Activated effector memory CD4-positive, alpha-beta T cell treated with Interleukin-2 at 50 U/mL for 16 hours (primary cell): Measurements from ENCODE around the gene PRR3.

ENCODE experiments used
- DNase-seq: peaks from one replicate; pipeline ENCODE4 v3.0.0-alpha.2; 2020

PRR3 gene

DNA sequence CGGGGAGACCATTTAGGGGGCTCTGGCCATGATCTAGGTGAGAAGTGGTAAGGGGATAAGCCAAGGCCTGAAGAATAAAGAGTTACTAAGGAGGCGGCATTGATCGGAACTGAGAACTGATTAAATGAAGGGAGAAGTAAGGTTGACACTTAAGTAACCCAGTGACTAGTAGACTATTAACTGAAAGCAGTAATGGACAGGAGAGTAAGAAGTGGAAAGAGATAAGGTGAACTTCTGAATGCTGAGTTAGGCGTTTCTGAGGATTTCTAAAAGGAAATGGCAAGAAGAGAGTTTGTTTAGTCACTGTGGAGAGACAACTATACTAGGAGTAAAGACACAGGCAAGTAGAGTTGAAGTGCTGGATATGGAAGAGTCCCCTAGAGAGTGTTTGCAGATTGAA is 16.0 kb downstream of the PRR3 start:
- no peak for DNase-seq

DNA sequence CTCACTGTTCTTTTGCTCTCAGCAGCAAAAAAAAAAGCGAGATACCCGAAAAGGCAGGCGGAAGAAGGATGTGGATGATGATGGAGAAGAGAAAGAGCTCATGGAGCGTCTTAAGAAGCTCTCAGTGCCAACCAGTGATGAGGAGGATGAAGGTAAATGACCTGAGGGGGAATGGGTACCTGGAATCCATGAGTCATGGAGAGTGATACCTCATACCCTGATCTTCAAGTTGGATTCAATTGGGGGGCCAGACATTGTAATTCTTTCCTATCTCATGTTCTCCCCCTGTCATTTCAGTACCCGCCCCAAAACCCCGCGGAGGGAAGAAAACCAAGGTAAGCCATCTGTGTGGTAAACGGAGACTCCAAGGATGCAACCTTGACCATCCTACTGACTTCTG is 21.0 kb downstream of the PRR3 start:
- DNase-seq: no peak

DNA sequence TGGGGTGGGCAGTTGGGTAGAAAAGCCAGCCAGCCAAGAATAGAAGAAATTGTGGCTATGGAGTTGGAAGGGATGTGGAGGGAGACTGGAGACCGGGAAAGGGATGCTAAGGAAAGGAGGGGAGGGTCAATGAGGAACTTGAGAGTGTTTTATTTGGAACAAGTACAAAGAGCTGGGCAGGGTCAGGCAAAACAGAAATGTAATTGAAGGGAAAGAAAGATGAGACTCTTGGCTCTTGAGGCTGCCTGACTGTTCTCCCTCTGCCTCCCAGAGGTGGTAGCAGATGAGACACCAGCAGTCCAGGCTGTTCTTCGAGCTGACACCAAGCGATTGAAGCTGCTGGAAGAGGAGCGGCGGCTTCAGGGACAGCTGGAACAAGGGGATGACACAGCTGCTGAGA is 26.8 kb downstream of the PRR3 start:
- DNase-seq: no peak

DNA sequence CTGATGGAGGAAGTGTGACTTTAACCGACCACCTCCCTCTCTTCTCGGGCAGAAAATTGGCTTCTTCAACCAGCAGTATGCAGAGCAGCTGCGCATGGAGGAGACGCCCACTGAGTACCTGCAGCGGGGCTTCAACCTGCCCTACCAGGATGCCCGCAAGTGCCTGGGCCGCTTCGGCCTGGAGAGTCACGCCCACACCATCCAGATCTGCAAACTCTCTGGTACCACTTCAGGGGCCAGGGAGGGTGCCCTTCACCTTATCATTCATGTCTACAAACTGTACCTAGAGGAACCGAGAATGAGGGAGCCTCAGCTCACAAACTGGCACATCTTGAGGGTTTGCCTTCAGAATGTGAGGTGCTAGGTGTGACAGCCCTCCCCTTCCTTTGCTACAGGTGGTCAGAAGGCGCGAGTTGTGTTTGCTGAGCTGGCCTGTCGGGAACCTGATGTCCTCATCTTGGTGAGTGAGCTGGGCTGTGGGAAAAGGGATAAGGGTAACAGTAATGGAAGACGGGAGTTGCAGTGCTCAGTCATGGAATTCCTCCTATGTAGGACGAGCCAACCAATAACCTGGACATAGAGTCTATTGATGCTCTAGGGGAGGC is 32.8 kb downstream of the PRR3 start:
- DNase-seq: no peak

DNA sequence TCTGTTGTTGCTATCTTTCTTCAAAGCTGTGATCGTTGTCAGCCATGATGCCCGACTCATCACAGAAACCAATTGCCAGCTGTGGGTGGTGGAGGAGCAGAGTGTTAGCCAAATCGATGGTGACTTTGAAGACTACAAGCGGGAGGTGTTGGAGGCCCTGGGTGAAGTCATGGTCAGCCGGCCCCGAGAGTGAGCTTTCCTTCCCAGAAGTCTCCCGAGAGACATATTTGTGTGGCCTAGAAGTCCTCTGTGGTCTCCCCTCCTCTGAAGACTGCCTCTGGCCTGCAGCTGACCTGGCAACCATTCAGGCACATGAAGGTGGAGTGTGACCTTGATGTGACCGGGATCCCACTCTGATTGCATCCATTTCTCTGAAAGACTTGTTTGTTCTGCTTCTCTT is 33.4 kb downstream of the PRR3 start:
- no peak for DNase-seq

DNA sequence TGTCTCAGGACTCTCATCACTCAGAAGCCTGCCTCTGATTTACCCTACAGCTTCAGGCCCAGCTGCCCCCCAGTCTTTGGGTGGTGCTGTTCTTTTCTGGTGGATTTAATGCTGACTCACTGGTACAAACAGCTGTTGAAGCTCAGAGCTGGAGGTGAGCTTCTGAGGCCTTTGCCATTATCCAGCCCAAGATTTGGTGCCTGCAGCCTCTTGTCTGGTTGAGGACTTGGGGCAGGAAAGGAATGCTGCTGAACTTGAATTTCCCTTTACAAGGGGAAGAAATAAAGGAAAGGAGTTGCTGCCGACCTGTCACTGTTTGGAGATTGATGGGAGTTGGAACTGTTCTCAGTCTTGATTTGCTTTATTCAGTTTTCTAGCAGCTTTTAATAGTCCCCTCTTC is 33.9 kb downstream of the PRR3 start:
- no peak for DNase-seq

DNA sequence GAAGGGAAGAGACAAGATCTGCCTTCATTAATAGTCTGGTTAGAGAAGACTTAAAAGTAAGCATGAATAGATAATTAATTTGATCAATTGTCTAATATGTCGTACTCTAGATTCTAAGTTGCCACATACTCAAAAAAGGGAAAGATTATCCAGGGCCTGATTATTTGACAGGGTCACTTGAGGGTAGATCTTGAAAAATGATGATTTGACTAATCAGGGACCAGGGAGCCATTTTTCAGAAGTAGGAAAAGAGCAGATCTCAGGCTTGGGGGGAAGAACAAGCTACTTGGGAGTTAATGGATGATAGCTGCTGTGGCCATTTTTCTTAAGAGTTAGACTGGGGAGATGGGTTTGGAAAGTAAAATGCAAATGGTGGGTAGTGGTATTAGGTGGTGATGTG is 35.2 kb downstream of the PRR3 start:
- no peak for DNase-seq

DNA sequence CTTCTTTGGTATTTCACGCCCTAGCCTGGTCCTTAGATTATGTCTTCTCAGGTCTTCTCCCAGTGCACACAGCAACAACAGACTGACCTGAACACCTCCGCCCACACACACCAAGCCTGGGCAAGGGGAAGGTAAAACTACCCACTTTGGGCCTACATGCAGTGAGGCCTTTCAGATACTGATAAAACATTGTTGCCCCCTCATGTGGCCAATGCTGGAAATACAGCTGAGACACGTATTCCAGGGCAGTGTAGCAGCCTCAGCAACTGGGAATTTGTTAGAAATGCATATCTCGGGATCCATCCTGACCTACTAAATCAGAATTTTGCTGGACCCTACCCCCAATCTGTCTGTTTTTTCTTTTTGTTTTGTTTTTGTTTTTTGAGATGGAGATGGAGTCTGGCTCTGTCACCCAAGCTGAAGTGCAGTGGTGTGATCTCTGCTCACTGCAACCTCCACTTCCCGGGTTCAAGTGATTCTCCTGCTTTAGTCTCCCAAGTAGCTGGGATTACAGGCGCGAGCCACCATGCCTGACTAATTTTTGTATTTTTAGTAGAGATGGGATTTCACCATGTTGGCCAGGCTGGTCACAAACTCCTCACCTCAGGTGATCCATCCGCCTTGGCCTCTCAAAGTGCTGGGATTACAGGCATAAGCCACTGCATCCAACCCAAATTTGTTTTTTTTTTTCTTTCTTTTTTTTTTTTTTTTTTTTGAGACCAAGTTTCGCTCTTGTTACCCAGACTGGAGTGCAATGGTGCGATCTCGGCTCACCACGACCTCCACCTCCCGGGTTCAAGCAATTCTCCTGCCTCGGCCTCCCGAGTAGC is 40.4 kb downstream of the PRR3 start:
- peak; percentile 58 for DNase-seq

DNA sequence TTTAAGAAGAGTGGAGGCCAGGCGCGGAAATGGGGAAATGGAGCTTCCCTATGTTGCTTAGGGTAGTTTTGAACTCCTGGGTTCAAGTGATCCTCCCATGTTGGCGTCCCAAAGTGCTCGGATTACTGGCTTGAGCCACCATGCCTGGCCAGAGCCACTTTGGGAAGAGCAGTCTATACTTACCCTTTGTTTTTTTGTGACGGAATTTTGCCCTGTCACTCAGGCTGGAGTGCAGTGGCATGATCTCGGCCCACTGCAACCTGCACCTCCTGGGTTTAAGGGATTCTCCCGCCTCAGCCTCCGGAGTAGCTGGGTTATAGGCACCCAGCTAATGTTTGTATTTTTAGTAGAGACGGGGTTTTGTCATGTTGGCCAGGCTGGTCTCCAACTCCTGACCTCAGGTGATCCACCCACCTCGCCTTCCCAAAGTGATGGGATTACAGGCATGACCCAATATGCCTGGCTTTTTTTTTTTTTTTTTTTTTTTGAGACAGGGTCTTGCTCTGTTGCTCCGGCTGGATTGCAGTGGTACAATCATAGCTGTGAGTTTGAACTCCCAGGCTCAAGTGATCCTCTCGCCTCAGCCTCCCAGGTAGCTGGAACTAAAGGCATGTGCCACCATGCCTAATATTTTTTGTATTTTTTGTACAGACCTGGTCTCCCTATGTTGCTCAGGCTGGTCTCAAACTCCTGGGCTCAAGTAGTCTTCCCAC is 42.0 kb downstream of the PRR3 start:
- no peak for DNase-seq

DNA sequence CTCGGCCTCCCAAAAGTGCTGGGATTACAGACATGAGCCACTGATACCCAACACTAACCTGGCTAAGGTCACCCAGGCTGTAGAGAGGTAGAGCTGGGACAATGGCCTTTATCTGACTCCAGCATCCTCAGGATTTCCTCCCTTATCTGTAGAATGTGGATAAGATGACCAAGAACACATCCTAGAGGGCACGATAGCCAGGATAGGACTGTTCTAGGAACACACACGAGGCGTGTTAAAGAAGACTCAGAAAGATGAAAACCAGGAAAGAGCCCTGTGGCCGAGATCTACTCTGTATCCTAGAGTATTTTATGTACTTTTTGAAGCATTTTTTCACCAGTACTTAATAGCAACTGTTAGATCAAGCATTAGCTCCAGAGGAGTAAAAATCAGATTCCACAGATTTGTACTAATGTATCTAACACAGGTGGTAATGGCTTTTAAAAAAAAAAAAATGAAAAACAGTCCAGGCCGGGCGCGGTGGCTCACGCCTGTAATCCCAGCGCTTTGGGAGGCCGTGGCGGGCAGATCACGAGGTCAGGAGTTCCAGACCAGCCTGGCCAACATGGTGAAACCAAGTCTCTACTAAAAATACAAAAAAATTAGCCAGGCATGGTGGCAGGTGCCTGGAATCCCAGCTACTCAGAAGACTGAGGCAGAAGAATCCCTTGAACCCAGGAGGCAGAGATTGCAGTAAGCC is 42.7 kb downstream of the PRR3 start:
- DNase-seq: no peak

DNA sequence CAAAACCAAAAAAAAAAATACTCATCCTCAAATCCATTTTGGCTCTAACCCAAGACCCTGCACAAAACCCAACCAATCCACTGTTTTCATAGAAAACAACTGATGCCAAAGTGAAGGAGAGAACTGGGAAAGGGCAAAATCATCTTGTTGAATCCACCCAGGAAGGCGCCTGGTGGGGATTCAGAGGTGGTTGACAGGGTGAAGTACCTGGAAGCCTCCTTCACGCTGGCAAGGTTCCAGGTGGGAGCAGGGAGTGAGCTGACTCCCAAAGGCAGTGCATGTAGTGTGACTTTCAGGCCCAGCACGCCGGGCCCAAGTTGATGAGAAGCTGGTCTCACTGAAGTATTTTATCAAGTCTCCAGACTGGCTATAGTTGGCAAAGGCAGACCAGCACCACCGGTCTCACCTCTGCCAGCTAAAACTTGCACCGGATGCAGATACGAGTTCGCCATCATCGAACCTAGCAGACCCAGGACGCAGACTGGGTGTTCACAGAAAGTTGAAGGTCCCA is 43.4 kb downstream of the PRR3 start:
- no peak for DNase-seq

DNA sequence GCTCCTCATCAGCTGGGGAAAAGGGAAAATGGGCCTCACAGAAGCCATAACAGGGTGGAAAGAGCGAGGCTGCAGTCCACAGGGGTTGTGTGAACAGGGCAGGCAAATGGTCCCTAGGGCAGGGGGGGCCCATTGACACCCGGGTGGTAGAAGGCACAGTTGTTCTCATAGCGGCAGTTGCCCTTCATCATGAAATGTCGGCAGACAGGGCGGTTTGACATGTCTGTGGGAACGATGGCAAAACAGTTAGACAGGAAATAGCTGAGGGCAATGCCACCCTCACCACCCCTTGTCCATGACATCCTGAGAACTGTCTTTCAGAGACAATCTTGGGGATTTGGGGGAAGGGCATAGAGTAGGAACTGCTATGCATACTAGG is 44.3 kb downstream of the PRR3 start:
- no peak for DNase-seq

DNA sequence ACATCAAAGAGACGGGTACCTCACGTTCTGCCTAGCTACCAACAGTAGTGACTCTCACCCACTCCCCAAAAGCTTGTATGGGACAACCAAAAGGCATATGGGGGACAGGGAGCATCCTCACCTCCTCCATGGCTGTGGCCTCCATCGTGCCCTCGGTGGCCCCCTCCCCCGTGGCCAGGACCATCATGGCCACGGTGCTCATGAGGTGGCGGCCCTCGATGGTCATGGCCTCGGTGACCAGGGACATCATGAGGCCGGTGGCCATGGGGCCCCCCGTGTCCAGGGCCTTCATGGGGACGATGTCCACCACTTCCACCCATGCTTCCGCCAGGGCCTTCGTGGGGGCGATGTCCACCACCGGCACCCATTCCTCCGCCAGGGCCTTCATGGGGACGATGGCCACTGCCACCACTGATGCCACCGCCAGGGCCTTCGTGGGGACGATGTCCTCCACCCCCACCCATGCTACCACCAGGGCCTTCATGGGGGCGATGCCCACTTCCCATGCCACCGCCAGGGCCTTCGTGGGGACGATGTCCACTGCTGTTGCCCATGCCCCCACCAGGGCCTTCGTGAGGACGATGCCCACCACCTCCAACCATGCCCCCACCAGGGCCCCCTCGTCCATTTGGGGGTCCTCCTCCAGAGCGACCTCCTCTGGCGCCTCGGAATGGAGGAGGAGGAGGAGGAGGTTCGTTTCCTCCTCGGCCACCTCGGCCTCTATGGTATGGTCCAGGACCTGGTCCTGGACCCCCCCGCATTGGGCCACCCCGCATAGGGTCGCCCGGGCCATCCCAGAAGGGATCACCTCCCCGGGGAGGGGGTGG is 44.9 kb downstream of the PRR3 start:
- no peak for DNase-seq

DNA sequence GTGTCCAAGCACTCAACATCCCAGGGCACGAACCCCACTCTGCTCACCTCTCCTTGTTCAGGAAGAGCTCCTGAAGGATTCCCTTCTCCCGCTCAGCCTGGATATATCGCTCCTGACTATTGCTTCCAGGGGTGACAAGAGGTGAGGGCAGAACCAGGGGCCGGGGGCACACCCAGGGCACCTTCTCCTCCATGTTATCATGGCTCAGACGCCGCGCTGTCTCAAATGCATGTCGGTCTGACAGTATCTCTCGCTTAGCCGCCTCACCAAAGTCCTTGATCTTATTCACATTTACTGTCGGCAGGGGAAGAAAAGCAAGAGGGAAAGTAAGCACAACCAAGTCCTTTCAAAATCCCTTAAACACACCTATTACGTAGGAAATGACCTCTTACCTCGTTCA is 46.9 kb downstream of the PRR3 start:
- DNase-seq: no peak

DNA sequence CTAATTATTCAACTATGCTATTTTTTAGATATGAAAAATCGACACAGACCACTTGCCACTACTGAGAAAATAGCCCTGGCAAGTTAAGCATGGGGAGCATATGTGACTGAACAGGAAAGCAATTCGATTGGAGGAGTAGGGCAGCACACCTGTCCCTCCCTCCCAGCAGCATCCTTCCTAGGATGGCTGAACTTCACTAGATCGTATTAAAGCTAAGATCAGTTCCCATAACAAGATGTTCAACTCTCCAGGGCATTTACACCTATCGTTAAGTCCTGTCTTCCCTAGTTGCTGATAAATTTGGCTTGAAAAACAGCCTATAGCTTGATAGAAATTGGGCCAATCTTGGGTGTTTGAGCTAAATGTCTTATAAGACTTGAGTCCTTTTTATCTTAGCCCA is 53.0 kb downstream of the PRR3 start:
- no peak for DNase-seq

DNA sequence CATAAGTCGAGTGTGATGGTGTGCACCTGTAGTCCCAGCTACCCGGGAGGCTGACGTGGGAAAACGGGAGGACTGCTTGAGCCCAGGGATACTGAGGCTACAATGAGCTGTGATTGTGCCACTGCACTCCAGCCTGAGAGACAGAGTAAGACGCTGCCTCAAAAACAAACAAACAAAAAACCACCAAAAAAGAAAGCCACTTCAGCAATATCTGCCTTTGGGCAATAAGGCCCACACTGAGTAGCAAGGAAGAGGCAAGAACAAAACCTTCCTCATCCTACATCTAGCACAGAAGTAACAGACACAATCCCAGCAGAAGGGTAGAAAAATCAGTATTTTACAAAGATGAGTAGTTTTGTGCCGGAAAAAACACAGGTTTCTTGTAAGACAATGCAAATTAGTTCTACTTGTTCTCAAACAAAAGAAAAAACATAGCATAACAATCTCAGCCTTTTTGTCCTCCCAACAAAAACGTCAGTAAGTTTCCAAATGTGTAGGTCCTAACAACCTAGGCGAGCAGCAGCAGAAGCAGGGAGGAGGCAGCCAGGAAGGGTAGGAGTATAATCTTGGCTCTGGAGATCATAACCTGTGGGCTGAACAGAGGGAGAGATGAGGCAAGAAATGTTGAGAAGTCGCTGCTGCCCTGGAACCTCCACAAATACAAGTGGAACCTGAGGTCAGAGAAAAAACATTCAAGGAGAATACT is 54.2 kb downstream of the PRR3 start:
- no peak for DNase-seq

DNA sequence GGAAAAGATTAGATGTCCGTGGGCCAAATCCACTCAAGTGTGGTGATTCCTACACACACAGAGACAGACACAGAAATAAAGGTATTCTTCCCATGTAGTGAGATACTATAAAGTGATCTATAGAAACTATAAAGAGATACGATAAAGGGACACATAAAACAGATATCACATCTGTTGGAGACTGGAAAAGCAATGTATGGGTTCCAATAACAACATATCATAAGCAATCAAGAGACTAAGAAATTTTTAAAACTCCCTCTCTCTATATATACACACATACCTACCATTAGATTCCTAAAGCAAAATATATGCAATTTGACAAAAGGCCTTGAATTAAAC is 54.7 kb downstream of the PRR3 start:
- no peak for DNase-seq

DNA sequence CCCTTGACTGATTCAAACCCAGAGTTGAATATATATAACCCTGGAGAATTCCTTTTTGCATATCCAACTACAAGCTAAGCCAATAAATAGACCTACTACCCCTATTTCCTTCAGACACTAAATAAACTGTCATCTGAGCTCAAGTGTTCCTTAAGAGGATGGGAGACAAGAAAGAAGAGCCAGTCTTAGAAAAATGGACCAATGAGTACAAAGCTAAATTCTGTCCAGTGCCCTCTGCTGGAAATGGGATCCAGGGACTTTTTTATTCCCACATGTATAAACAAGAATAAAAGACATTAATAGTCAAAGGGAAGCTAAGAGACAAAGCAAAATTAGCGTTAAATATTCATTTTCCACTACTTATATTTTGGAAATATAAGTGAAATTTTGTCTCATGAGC is 55.1 kb downstream of the PRR3 start:
- DNase-seq: no peak

DNA sequence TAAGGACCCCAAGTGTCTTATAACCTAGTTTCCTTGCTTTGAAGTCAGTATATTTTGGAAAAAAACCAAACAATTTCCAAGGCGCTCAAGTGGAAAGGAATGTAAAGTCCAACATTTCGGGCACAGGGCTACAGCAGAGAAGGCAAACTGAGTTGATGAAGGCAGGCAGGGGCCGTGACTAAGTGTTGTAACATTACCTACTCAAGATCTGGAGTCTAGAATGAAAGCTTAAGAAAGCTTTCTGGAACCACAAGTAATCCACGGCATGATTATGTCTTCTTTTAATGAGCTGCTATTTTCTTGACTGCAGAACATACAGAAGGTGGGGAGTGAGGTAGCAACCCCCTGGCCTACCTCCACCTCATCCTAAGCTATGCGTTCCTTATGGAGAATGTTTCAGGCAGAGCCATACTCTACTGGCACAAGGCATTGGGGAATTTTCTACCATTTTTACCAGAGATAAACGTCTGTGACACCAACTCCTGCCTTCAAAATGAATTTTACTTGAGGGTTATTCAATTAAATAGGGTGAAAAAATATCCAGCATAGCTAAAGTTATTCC is 55.7 kb downstream of the PRR3 start:
- DNase-seq: no peak
